GM18873 (cell line): ENCODE results near the gene GFM1.

Experiments used
- ATAC-seq: cut with Tn5 transposase; IDR thresholded peaks from one replicate; pipeline ENCODE4 v1.9.1; 2021; ENCODE audit warnings: mild to moderate bottlenecking, moderate library complexity, moderate number of reproducible peaks; ENCODE audit not compliant: unreplicated experiment, low FRiP score

Gene GFM1

DNA sequence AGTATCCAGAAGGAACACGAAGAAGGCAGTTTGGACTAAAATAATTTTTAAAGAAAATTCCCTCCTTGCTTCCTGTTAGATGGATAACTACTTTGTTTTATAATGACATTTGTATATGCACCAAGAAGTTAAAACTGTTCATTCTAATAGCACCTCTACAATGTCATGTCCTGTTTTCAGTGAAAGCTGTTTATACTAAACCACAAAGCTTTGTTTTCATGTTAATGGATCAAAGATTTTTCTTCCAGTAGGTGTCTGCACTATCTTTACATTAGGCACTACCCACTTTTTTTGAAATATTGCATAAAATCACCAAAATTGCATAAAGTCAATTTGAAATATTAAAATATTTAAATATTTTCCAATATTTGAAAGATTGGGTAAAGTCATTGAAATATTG lies 77.8 kb downstream of the GFM1 start:
- ATAC-seq = no peak

DNA sequence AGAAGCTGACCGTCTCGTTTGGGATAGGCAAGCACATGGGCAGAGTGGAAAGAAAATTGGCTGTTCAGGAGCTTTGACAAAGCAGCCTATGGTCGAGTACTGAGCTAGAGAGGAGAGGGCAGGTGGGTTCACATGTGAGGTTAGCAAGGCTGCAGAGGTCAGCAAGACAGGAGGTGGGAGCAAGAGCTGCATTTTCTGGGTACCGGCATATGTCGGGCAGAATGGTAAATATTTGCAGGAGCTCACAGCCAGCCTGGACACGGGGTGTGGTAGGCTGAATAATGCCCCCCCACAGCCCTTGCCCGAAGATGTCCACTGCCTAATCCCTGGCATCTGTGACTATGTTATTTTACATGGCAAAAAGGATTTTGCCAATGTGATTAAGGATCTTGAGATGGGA lies 79.7 kb downstream of the GFM1 start:
- ATAC-seq = no peak

GRCh38 chr3:158725348-158726011 lies 81.2 kb downstream of the GFM1 start:
- ATAC-seq = no peak

DNA sequence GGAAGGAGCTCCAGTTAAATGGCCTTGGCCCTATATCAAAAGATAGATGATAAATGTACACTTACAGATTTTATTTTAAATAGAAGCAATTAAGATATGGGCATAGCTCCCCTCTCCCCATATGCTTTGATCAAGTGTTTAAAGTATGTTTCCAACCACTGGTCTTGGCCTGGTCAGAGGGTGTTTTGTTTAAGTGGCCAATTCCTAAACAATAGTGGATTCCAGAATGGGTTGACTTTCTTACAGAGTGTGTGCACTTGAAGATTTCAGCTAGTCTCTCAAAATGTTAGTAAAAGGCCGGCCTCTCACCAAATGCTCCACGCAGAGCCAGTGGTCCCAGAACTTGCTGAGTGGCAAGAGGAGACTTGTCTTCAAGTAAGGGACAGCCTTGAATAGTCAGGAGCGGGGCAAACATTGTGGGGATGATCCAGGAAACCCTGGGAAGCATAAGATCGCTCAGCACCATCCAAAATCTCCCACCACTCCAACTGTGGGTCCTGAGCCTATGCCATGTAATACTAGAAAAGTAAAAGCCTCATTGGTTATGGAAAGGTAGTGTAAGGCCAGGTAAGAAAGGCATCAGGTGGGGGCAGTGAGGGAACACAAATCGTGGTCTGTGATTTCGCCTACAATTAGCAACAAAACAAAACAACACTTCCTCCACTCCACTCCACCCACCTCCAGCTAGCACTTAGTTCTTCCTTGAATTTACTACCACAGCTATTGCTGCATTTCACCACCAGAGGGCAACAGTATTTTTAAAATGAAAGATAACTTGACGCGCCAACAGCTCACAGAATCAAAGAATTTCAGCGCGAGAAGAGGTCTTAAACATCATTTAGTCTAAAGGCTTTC lies 83.1 kb downstream of the GFM1 start:
- ATAC-seq = no peak

- ATAC-seq = no peak
Measured at GRCh38 chr3:158728061-158728377, 83.7 kb downstream of the GFM1 start.

DNA sequence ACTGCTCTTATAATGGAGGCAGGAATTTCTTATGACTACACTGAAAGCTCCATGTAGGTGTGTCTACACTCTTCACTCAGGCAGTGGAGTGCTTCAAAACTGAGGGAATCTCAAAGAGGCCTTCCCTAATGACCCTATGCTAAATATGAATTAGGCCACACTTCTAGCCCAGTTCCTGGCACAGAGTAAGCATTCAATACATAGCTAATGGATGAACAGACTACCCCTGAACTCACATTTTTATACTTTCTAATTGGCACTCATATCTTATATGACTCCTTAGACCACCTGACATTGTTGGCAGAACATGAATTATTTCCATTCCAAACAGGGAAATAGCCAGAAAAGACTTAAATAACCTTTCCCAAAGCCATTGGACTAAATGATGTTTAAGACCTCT lies 84.5 kb downstream of the GFM1 start:
- ATAC-seq = no peak

DNA sequence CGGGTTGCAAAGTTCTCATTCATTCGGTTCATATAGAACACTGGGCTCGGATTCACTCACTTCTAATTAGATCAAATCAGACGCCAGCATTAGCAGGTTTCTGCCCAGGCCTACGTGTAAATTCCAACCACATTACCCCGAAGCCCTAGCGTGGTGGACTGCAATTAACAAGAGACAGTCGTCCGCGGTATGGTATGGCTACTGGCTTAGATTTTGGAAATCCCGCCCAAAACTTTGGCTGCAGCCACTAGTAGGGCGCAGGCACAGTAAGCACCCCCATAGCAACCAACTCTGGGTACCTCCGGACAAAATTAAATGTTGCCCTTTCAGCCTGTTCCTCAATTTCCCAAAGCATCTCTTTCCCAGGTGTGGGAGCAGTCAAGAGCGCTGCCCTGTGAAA lies 87.2 kb downstream of the GFM1 start:
- ATAC-seq = no peak

- ATAC-seq = peak; percentile 57
Measured at GRCh38 chr3:158731938-158732855, 87.9 kb downstream of the GFM1 start, which contains the start of gene RARRES1. Gene RARRES1 (minus strand): TSS chr3:158732457. CDS start chr3:158732415, 42 bp downstream.

DNA sequence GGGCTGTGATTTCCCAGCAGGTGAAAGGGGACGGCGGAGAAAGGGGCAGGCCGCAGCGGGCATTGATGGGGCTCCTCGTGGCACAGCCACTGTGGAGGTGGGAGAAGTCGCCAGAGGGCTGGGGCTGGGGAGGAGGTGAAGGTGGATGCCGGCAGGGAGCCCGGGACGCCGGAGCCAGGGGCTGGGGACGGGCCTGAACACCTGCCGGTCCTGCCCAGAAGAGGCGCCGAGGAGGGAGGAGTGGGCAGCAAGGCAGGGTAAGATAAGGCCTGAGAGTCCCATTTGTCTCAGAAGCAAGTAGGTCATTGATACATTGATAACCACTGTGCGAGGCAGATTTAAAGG lies 88.5 kb downstream of the GFM1 start:
- no peak for ATAC-seq

- ATAC-seq = no peak
Measured at GRCh38 chr3:158733656-158734055, 89.3 kb downstream of the GFM1 start.

GRCh38 chr3:158735296-158736033 lies 91.1 kb downstream of the GFM1 start:
- ATAC-seq = no peak

- no peak for ATAC-seq
Measured at GRCh38 chr3:158737410-158737809, 93.1 kb downstream of the GFM1 start.

DNA sequence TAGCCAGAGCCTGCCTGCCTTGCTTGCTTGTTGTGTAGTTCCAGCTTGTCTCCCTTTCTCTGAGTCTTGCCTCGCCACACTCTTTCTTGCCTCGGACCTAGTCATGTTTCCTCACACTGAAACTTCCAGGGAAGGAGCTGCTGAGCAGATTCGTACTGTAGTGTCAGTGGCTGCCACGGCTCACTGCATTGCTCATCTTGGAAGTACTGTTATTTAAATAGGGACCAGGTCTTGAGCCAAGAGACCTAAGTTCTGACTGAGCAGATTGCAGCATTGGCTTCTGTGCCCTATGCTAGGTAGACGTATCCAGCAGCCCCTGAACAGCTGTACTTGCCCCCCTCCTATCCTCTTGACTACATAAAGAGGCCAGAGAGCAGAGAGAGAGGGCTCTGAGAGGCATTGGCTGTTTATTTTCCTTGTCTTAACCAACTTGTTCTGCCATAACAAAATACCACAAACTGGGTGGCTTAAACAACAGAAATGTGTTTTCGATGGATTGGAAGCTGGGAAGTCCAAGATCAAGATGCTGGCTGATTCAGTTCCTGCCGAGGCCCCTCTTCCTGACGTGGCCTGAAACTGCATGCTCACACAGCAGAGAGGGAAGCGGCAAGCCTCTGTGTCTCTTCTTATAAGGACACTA lies 93.8 kb downstream of the GFM1 start:
- ATAC-seq = no peak

DNA sequence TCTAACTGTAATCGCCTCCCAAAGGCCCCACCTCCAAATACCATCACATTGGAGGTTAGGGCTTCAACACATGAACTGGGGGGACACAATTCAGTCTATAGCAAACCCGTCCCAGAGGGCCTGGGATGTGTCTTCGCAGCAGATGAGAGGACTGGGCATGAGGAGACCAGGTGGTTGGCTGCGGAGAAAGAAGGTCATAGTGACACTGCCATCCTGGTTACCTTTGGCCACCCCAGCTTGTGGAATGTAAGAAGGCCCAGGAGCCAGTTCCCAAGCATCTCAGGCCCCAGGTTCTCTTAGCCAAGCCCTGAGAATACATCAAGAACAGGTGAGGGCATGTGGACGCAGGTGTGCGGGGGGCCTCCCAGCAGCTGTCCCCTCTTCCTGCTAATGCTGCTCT lies 94.3 kb downstream of the GFM1 start:
- no peak for ATAC-seq

- ATAC-seq = no peak
Measured at GRCh38 chr3:158739078-158739477, 94.8 kb downstream of the GFM1 start.

GRCh38 chr3:158739661-158740060 lies 95.3 kb downstream of the GFM1 start:
- no peak for ATAC-seq
